ENCODE measurements around the gene KRT27.
"Not testable (repeated sequence)": the region's sequence is repeated elsewhere in the genome, so short reads cannot be mapped to it uniquely, and the experiment has no call there.

KRT27 gene

GRCh38 chr17:40755231-40755630 lies 27.1 kb downstream of the KRT27 start, which contains the start of gene KRT25:
TSS of gene KRT25 (minus strand) at chr17:40755331. CDS start at chr17:40755271, 60 bp downstream.
- no peak for DNase-seq (ENCODE audit: low read depth)

- no peak for DNase-seq (ENCODE audit: low read depth)
Observed at GRCh38 chr17:40753804-40754203, 28.5 kb downstream of the KRT27 start.

- DNase-seq (ENCODE audit: low read depth), result no peak
Observed at GRCh38 chr17:40751065-40751464, 31.3 kb downstream of the KRT27 start.

GRCh38 chr17:40750391-40750790 lies 32.0 kb downstream of the KRT27 start:
- DNase-seq (ENCODE audit: low read depth), result no peak

- DNase-seq (ENCODE audit: low read depth), result not testable (repeated sequence)
Observed at GRCh38 chr17:40748666-40749065, 33.7 kb downstream of the KRT27 start.

- no peak for DNase-seq (ENCODE audit: low read depth)
Observed at GRCh38 chr17:40738553-40738952, 43.8 kb downstream of the KRT27 start.

GRCh38 chr17:40735016-40735415 lies 47.3 kb downstream of the KRT27 start:
- no peak for DNase-seq (ENCODE audit: low read depth)

GRCh38 chr17:40734018-40734417 lies 48.3 kb downstream of the KRT27 start:
- no peak for DNase-seq (ENCODE audit: low read depth)

- DNase-seq (ENCODE audit: low read depth), result no peak
Observed at GRCh38 chr17:40730970-40731369, 51.4 kb downstream of the KRT27 start.

GRCh38 chr17:40727447-40728231 lies 54.7 kb downstream of the KRT27 start:
- DNase-seq (ENCODE audit: low read depth), result no peak

GRCh38 chr17:40726919-40727318 lies 55.4 kb downstream of the KRT27 start:
- no peak for DNase-seq (ENCODE audit: low read depth)

Data from GM04504 (cell line).